ENCODE data around the gene DNAJB6. TPM values are rescaled to one million over a fixed set of nuclear protein-coding genes. Genes with fewer than 3 reads are reported as not detected.

Gene DNAJB6
- total RNA-seq, 1 experiment from 2014 or later: 108 TPM

- peaks cover 3% of the 10 kb centered on the region for H3K36me3 ChIP-seq (ENCODE audit: control insufficient read depth, insufficient read depth, low read length)
- ChIA-PET CTCF (interaction anchor here (1.9 kb wide), 1 partner anchor 9 kb away, joined by 5 read pairs; no protein-coding TSS in a partner anchor), POLR2A (no interaction called here)
- intact Hi-C loops (cut with micrococcal nuclease; ENCODE audit: unreplicated experiment): no loop called here
- no peaks in the 10 kb centered on the region for H3K9me3 Mint-ChIP-seq (ENCODE audit: unreplicated experiment)
- no peak overlapping the region for H3K4me3 ChIP-seq (ENCODE audit: low read depth, low read length)
- H3K4me1 ChIP-seq: peaks cover 14% of the 10 kb centered on the region
- no peak for TF ChIP-seq CTCF (IDR thresholded peaks at IDR 0.05; ENCODE audit: insufficient read depth in 1 of 2, low read depth in 1 of 2, low read length in 1 of 2, severe bottlenecking in 1 of 2, unreplicated experiment in 1 of 2)
- no peaks in the 10 kb centered on the region for H3K27me3 ChIP-seq (replicated peaks; ENCODE audit: control insufficient read depth, insufficient read depth, low read length)
- H3K9me3 ChIP-seq: no peaks in the 10 kb centered on the region
- BruUV-seq (replicated peaks): no TSS peak
- H3K27ac Mint-ChIP-seq (ENCODE audit: unreplicated experiment): peak overlapping the region; percentile 70
- no peaks in the 10 kb centered on the region for H3K27me3 Mint-ChIP-seq (ENCODE audit: insufficient read depth, unreplicated experiment)
- no peak for DNase-seq
- H3K36me3 Mint-ChIP-seq (ENCODE audit: insufficient read depth, unreplicated experiment): peaks cover 59% of the 10 kb centered on the region
- no peak overlapping the region for H3K4me3 Mint-ChIP-seq (ENCODE audit: unreplicated experiment)
- peaks cover 19% of the 10 kb centered on the region for H3K4me1 Mint-ChIP-seq (ENCODE audit: low read depth, unreplicated experiment)
Measured at GRCh38 chr7:157397036-157397720, 60.4 kb downstream of the DNAJB6 start.

- Mint-ChIP-seq H3K27me3 (ENCODE audit: insufficient read depth, unreplicated experiment) (no peaks in the 10 kb centered on the region), H3K4me1 (ENCODE audit: low read depth, unreplicated experiment) (peaks cover 19% of the 10 kb centered on the region), H3K9me3 (ENCODE audit: unreplicated experiment) (no peaks in the 10 kb centered on the region), H3K27ac (ENCODE audit: unreplicated experiment) (peak overlapping the region; percentile 70), H3K4me3 (ENCODE audit: unreplicated experiment) (peak overlapping the region; percentile 45), H3K36me3 (ENCODE audit: insufficient read depth, unreplicated experiment) (peaks cover 54% of the 10 kb centered on the region)
- H3K27me3 ChIP-seq (replicated peaks; ENCODE audit: control insufficient read depth, insufficient read depth, low read length): no peaks in the 10 kb centered on the region
- ChIA-PET CTCF (interaction anchor here (0.6 to 1.9 kb wide), 3 partner anchors 8 to 1579 kb away, joined by 3 to 5 read pairs (median 3); no protein-coding TSS in a partner anchor), POLR2A (no interaction called here)
- no peaks in the 10 kb centered on the region for H3K9me3 ChIP-seq
- BruUV-seq (replicated peaks): no TSS peak
- H3K4me3 ChIP-seq (ENCODE audit: low read depth, low read length): no peak overlapping the region
- TF ChIP-seq CTCF (IDR thresholded peaks at IDR 0.05; ENCODE audit: insufficient read depth in 1 of 2, low read depth in 1 of 2, low read length in 1 of 2, severe bottlenecking in 1 of 2, unreplicated experiment in 1 of 2): peak; percentile 66 to 72
- peaks cover 3% of the 10 kb centered on the region for H3K36me3 ChIP-seq (ENCODE audit: control insufficient read depth, insufficient read depth, low read length)
- intact Hi-C loops (cut with micrococcal nuclease; ENCODE audit: unreplicated experiment): loop anchor here (2.0 kb wide), 1 partner anchor 25 kb away; no protein-coding TSS in a partner anchor
- H3K4me1 ChIP-seq: peaks cover 14% of the 10 kb centered on the region
- DNase-seq: peak; percentile 78 to 79
Measured at GRCh38 chr7:157397731-157398691, 61.2 kb downstream of the DNAJB6 start.

GRCh38 chr7:157399086-157399687 is 62.4 kb downstream of the DNAJB6 start:
- Mint-ChIP-seq H3K36me3 (ENCODE audit: insufficient read depth, unreplicated experiment) (peaks cover 62% of the 10 kb centered on the region), H3K27ac (ENCODE audit: unreplicated experiment) (peak overlapping the region; percentile 70), H3K4me3 (ENCODE audit: unreplicated experiment) (no peak overlapping the region), H3K27me3 (ENCODE audit: insufficient read depth, unreplicated experiment) (no peaks in the 10 kb centered on the region), H3K4me1 (ENCODE audit: low read depth, unreplicated experiment) (peaks cover 19% of the 10 kb centered on the region), H3K9me3 (ENCODE audit: unreplicated experiment) (no peaks in the 10 kb centered on the region)
- H3K36me3 ChIP-seq (ENCODE audit: control insufficient read depth, insufficient read depth, low read length): peaks cover 3% of the 10 kb centered on the region
- no peak overlapping the region for H3K4me3 ChIP-seq (ENCODE audit: low read depth, low read length)
- no peak for DNase-seq
- peaks cover 14% of the 10 kb centered on the region for H3K4me1 ChIP-seq
- intact Hi-C loops (cut with micrococcal nuclease; ENCODE audit: unreplicated experiment): loop anchor here (2.0 kb wide), 1 partner anchor 24 kb away; no protein-coding TSS in a partner anchor
- ChIA-PET POLR2A (no interaction called here), CTCF (no interaction called here)
- H3K27me3 ChIP-seq (replicated peaks; ENCODE audit: control insufficient read depth, insufficient read depth, low read length): no peaks in the 10 kb centered on the region
- H3K9me3 ChIP-seq: no peaks in the 10 kb centered on the region
- no peak for TF ChIP-seq CTCF (IDR thresholded peaks at IDR 0.05; ENCODE audit: insufficient read depth in 1 of 2, low read depth in 1 of 2, low read length in 1 of 2, severe bottlenecking in 1 of 2, unreplicated experiment in 1 of 2)
- no TSS peak for BruUV-seq (replicated peaks)

All from Caco-2 (cell line).